ENCODE results near the gene ELK3.

DNA sequence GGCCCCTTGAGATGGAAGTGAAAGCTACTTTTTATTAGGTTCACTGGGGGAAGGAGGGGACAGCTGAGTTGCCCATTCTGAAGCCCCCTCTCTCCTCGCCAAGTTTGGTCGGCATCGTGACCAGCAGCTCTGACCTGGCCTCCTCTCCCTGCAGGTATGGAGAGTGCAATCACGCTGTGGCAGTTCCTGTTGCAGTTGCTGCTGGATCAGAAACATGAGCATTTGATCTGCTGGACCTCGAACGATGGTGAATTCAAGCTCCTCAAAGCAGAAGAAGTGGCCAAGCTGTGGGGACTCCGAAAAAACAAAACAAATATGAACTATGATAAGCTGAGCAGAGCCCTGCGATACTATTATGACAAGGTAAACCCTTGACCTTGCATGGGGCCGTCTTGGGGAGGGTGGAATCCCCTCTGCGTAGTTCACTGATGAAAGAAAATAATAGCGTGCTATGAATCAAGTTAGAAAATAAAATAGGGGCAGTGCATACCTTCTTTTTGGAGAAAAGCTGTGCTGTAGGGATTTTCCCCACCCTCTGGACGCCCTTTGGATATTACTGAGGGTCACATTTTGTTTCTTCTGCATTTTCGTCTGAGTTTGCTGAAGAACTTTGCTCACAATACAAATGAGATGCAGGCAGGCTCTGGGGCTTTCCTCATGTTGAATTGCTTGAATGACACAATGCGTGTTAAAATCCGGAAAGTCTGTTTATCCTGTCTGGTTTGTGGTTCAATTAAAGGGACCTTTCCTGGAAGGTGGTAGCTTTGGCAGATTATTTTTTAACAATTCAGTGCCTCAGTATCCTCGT is 29.4 kb downstream of the ELK3 start:
- TF ChIP-seq GLIS3 (CRISPR knock-in tag; IDR thresholded peaks at IDR 0.05), result no peak
- TF ChIP-seq TCF4 (CRISPR knock-in tag; IDR thresholded peaks at IDR 0.05; ENCODE audit: borderline replicate concordance), result no peak
- no peak for TF ChIP-seq ZFP30 (CRISPR knock-in tag; IDR thresholded peaks at IDR 0.05)
- TF ChIP-seq ZC3H10 (CRISPR knock-in tag; IDR thresholded peaks at IDR 0.05), result no peak
- no peak for TF ChIP-seq ISL1 (CRISPR knock-in tag; IDR thresholded peaks at IDR 0.05)
- TF ChIP-seq, protein P1, sequence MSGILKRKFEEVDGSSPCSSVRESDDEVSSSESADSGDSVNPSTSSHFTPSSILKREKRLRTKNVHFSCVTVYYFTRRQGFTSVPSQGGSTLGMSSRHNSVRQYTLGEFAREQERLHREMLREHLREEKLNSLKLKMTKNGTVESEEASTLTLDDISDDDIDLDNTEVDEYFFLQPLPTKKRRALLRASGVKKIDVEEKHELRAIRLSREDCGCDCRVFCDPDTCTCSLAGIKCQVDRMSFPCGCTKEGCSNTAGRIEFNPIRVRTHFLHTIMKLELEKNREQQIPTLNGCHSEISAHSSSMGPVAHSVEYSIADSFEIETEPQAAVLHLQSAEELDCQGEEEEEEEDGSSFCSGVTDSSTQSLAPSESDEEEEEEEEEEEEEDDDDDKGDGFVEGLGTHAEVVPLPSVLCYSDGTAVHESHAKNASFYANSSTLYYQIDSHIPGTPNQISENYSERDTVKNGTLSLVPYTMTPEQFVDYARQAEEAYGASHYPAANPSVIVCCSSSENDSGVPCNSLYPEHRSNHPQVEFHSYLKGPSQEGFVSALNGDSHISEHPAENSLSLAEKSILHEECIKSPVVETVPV (CRISPR knock-in tag; IDR thresholded peaks at IDR 0.05), result no peak
- no peak for TF ChIP-seq TOX (CRISPR knock-in tag; IDR thresholded peaks at IDR 0.05; ENCODE audit: borderline replicate concordance)
- TF ChIP-seq RARB (CRISPR knock-in tag; IDR thresholded peaks at IDR 0.05), result no peak
- no peak for TF ChIP-seq ZNF70 (CRISPR knock-in tag; IDR thresholded peaks at IDR 0.05)
- no peak for TF ChIP-seq ARNTL (CRISPR knock-in tag; IDR thresholded peaks at IDR 0.05; ENCODE audit: borderline replicate concordance, low read depth)
